ENCODE results near the gene ELL2. TPM values are rescaled to one million over a fixed set of nuclear protein-coding genes. Genes with fewer than 3 reads are reported as not detected.
"Not testable (repeated sequence)": the region's sequence is repeated elsewhere in the genome, so short reads cannot be mapped to it uniquely, and the experiment has no call there.

ELL2 gene
- polyA plus RNA-seq, 1 donor (not counting 4 experiments of a cell fraction or from before 2014, with no cell fraction given), result 100 TPM

DNA sequence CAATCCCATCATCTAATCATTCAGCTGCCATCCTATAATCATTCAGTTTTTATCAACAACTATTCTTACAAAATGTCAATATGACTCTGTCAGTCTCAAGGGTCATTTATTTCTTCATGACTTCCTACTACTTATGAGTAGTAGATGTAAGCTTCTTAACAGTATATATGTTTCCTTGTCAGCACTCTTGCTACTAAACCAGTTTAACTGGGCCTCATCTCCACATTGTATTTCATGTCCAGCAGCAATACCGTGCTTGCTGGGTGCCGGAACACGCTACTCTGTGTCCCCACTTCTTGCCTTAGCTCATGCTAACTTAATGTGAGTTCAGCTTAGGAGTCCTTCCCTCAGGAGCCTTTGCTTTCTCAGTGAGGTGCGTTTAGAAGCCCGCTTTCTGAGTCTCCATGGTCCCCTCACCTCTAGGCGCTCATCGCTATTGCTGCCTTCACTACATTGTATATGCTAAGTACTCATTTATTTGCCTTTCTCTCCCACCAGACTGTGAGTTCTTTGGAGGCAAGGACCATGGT is 32.9 kb downstream of the ELL2 start:
- Histone ChIP-seq H3K27ac (ENCODE audit: control insufficient read depth, insufficient read depth, low read length) (no peak overlapping the region), H3K27me3 (ENCODE audit: control insufficient read depth, extremely low read depth, insufficient read depth, low read length) (no peaks in the 10 kb centered on the region)

DNA sequence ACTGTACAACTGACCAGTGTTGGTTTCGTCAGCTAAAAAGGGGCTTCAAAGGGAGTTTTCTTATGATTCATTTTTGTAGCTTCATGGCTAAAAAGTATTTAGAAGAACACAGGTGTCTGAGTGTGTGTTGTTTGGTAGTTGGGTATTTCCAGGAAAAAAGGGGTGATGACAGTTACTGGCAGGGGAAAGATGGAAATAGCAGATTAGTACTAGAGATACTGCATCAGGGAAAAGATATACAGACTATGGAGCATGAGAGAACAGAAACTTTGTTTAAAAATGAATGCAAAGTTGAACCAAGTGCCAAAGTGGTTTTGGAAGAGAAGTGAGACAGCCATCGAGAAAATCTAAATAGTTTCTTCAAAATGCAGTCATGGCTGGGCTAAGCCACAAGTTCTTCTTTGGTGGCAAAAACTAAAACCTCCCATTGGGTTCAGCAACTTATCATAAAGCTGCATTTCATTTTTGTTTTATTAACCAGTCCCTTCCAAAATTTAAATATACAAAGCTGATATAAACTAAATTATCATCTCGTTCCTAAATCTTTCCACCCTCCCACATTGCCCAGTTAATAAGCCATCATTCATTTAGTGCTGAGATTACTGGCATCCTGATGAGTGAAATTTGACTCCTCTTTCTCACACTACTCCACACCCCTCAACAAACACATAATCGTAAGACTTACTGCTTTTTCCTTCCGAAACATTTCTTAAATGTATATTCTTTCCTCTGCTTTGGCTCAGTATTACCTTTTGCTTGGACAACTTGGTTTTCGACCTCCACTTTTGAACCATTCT is 33.5 kb downstream of the ELL2 start:
- FAIRE-seq (no peak), DNase-seq (ENCODE audit: low read depth, low spot score) (no peak)
- Histone ChIP-seq H3K9ac (ENCODE audit: control insufficient read depth, extremely low read depth, insufficient read depth, low read length) (no peak overlapping the region), H4K20me1 (ENCODE audit: control insufficient read depth, extremely low read depth, insufficient read depth, low read length) (peaks cover 34% of the 10 kb centered on the region), H3K36me3 (ENCODE audit: control insufficient read depth in 2 of 2, extremely low read depth in 1 of 2, insufficient read depth in 2 of 2, low read length in 2 of 2) (peaks cover 3 to 21% of the 10 kb centered on the region in 2 experiments), H3K4me2 (ENCODE audit: control insufficient read depth, extremely low read depth, insufficient read depth, low read depth, low read length) (no peak overlapping the region), H3K79me2 (ENCODE audit: control insufficient read depth, insufficient read depth, low read length) (peaks cover 93% of the 10 kb centered on the region), H3K27me3 (ENCODE audit: control insufficient read depth, extremely low read depth, insufficient read depth, low read length) (no peaks in the 10 kb centered on the region), H3K27ac (ENCODE audit: control insufficient read depth, insufficient read depth, low read length) (peak overlapping the region; percentile 13), H2AFZ (ENCODE audit: control insufficient read depth, low read length) (no peak overlapping the region), H3K9me1 (ENCODE audit: control insufficient read depth, extremely low read depth, insufficient read depth, low read length) (peaks cover 7% of the 10 kb centered on the region), H3K4me1 (ENCODE audit: control insufficient read depth, extremely low read depth, insufficient read depth, low read length) (peaks cover 50% of the 10 kb centered on the region), H3K4me3 (ENCODE audit: control insufficient read depth in 2 of 3, extremely low read depth in 1 of 3, insufficient read depth in 2 of 3, low read depth in 1 of 3, low read length in 3 of 3) (no peak overlapping the region), H3K9me3 (ENCODE audit: control insufficient read depth, low read depth, low read length) (no peaks in the 10 kb centered on the region)
- dilution Hi-C loops (cut with MboI; ENCODE audit: extremely low pct_ligation_motif_present, low sequenced_read_pairs), result no loop called here
- TF ChIP-seq, protein P1, sequence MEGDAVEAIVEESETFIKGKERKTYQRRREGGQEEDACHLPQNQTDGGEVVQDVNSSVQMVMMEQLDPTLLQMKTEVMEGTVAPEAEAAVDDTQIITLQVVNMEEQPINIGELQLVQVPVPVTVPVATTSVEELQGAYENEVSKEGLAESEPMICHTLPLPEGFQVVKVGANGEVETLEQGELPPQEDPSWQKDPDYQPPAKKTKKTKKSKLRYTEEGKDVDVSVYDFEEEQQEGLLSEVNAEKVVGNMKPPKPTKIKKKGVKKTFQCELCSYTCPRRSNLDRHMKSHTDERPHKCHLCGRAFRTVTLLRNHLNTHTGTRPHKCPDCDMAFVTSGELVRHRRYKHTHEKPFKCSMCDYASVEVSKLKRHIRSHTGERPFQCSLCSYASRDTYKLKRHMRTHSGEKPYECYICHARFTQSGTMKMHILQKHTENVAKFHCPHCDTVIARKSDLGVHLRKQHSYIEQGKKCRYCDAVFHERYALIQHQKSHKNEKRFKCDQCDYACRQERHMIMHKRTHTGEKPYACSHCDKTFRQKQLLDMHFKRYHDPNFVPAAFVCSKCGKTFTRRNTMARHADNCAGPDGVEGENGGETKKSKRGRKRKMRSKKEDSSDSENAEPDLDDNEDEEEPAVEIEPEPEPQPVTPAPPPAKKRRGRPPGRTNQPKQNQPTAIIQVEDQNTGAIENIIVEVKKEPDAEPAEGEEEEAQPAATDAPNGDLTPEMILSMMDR (optimal IDR thresholded peaks at IDR 0.05 in 1 of 3, IDR thresholded peaks at IDR 0.05 in 1 of 3, conservative IDR thresholded peaks at IDR 0.05 in 1 of 3; ENCODE audit: extremely low read depth in 1 of 3, insufficient read depth in 2 of 3, low read length in 3 of 3), result no peak
- TF ChIP-seq EZH2 (IDR thresholded peaks at IDR 0.05; ENCODE audit: low read length), result no peak

More for the DNA sequence above, 32.9 kb downstream of the ELL2 start:
- DNase-seq (ENCODE audit: low read depth, low spot score), result no peak
- peaks cover 49% of the 10 kb centered on the region for H3K4me1 ChIP-seq (ENCODE audit: control insufficient read depth, extremely low read depth, insufficient read depth, low read length)
- TF ChIP-seq, protein P1 (optimal IDR thresholded peaks at IDR 0.05 in 1 of 3, IDR thresholded peaks at IDR 0.05 in 1 of 3, conservative IDR thresholded peaks at IDR 0.05 in 1 of 3; ENCODE audit: extremely low read depth in 1 of 3, insufficient read depth in 2 of 3, low read length in 3 of 3), result no peak
- no peak for TF ChIP-seq EZH2 (IDR thresholded peaks at IDR 0.05; ENCODE audit: low read length)
- no peak overlapping the region for H3K9ac ChIP-seq (ENCODE audit: control insufficient read depth, extremely low read depth, insufficient read depth, low read length)
- H3K4me2 ChIP-seq (ENCODE audit: control insufficient read depth, extremely low read depth, insufficient read depth, low read depth, low read length), result no peak overlapping the region
- dilution Hi-C loops (cut with MboI; ENCODE audit: extremely low pct_ligation_motif_present, low sequenced_read_pairs), result no loop called here
- FAIRE-seq, result no peak
- peaks cover 28% of the 10 kb centered on the region for H4K20me1 ChIP-seq (ENCODE audit: control insufficient read depth, extremely low read depth, insufficient read depth, low read length)
- peaks cover 3 to 14% of the 10 kb centered on the region in 2 experiments for H3K36me3 ChIP-seq (ENCODE audit: control insufficient read depth in 2 of 2, extremely low read depth in 1 of 2, insufficient read depth in 2 of 2, low read length in 2 of 2)
- H3K9me3 ChIP-seq (ENCODE audit: control insufficient read depth, low read depth, low read length), result no peaks in the 10 kb centered on the region
- H3K79me2 ChIP-seq (ENCODE audit: control insufficient read depth, insufficient read depth, low read length), result peaks cover 93% of the 10 kb centered on the region
- H3K4me3 ChIP-seq (ENCODE audit: control insufficient read depth in 2 of 3, extremely low read depth in 1 of 3, insufficient read depth in 2 of 3, low read depth in 1 of 3, low read length in 3 of 3), result no peak overlapping the region
- H2AFZ ChIP-seq (ENCODE audit: control insufficient read depth, low read length), result no peak overlapping the region
- H3K9me1 ChIP-seq (ENCODE audit: control insufficient read depth, extremely low read depth, insufficient read depth, low read length), result peaks cover 4% of the 10 kb centered on the region

DNA sequence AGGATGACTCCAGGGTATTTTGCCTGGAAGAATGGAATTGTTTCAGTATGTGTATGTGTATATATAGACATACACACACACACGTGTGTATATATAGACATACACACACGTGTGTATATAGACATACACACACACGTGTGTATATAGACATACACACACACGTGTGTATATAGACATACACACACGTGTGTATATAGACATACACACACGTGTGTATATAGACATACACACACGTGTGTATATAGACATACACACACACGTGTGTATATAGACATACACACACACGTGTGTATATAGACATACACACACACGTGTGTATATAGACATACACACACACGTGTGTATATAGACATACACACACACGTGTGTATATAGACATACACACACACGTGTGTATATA is 34.4 kb downstream of the ELL2 start:
- H4K20me1 ChIP-seq (ENCODE audit: control insufficient read depth, extremely low read depth, insufficient read depth, low read length), result peaks cover 36% of the 10 kb centered on the region
- H3K9me1 ChIP-seq (ENCODE audit: control insufficient read depth, extremely low read depth, insufficient read depth, low read length); H3K27me3 ChIP-seq (ENCODE audit: control insufficient read depth, extremely low read depth, insufficient read depth, low read length); DNase-seq (ENCODE audit: low read depth, low spot score); H3K4me3 ChIP-seq (ENCODE audit: control insufficient read depth in 2 of 3, extremely low read depth in 1 of 3, insufficient read depth in 2 of 3, low read depth in 1 of 3, low read length in 3 of 3); H3K27ac ChIP-seq (ENCODE audit: control insufficient read depth, insufficient read depth, low read length); H2AFZ ChIP-seq (ENCODE audit: control insufficient read depth, low read length); H3K9ac ChIP-seq (ENCODE audit: control insufficient read depth, extremely low read depth, insufficient read depth, low read length); H3K4me2 ChIP-seq (ENCODE audit: control insufficient read depth, extremely low read depth, insufficient read depth, low read depth, low read length); dilution Hi-C loops (cut with MboI; ENCODE audit: extremely low pct_ligation_motif_present, low sequenced_read_pairs); H3K9me3 ChIP-seq (ENCODE audit: control insufficient read depth, low read depth, low read length); FAIRE-seq: not testable (repeated sequence)
- peaks cover 93% of the 10 kb centered on the region for H3K79me2 ChIP-seq (ENCODE audit: control insufficient read depth, insufficient read depth, low read length)
- H3K4me1 ChIP-seq (ENCODE audit: control insufficient read depth, extremely low read depth, insufficient read depth, low read length), result peaks cover 47% of the 10 kb centered on the region
- peaks cover 3 to 22% of the 10 kb centered on the region in 2 experiments for H3K36me3 ChIP-seq (ENCODE audit: control insufficient read depth in 2 of 2, extremely low read depth in 1 of 2, insufficient read depth in 2 of 2, low read length in 2 of 2)
